HL-60 (cell line): ENCODE data around the gene OR13C9.

Source experiments
- DNase-seq, 2 experiments: peaks; one replicate each; pipeline ENCODE4 v3.0.0-alpha.2; 2010 to 2020; ENCODE audit warnings: low read depth in 1 of 2, low spot score in 1 of 2
- H3K27ac ChIP-seq: fragments of 250-450 bp; sonication (Bioruptor Pico); replicated peaks from 2 replicates; pipeline ENCODE4 v1.5.1; 2020; ENCODE audit warnings: mild to moderate bottlenecking, moderate library complexity
- H3K27me3 ChIP-seq: fragments of 250-450 bp; sonication (Bioruptor Pico); 2 replicates; pipeline ENCODE4 v1.5.1; 2021; ENCODE audit warnings: mild to moderate bottlenecking, moderate library complexity; ENCODE audit not compliant: insufficient read depth, poor library complexity, severe bottlenecking
- H3K4me3 ChIP-seq: replicated peaks from 2 replicates; pipeline ENCODE4 v1.5.1; 2011; ENCODE audit warnings: mild to moderate bottlenecking, control low read depth, low read length; ENCODE audit not compliant: insufficient read depth
- GABPA ChIP-seq: IDR thresholded peaks from 2 replicates; pipeline ENCODE4 v1.6.1; 2012; ENCODE audit warnings: low read depth
- POLR2AphosphoS5 ChIP-seq: IDR thresholded peaks from 2 replicates; pipeline ENCODE4 v1.6.1; 2012; ENCODE audit warnings: low read depth
- SPI1 ChIP-seq: IDR thresholded peaks from 2 replicates; pipeline ENCODE4 v1.6.1; 2012; ENCODE audit warnings: low read depth, mild to moderate bottlenecking, borderline replicate concordance
- TF ChIP-seq, protein P1 (sequence below): IDR thresholded peaks from 2 replicates; pipeline ENCODE4 v1.6.1; 2012; ENCODE audit warnings: low read depth; ENCODE audit not compliant: insufficient replicate concordance
- TF ChIP-seq, protein P2 (sequence below): IDR thresholded peaks from one replicate; pipeline ENCODE4 v1.5.1; 2011; ENCODE audit warnings: low read length, control low read depth, inconsistent platforms; ENCODE audit not compliant: insufficient read depth

Gene OR13C9

DNA sequence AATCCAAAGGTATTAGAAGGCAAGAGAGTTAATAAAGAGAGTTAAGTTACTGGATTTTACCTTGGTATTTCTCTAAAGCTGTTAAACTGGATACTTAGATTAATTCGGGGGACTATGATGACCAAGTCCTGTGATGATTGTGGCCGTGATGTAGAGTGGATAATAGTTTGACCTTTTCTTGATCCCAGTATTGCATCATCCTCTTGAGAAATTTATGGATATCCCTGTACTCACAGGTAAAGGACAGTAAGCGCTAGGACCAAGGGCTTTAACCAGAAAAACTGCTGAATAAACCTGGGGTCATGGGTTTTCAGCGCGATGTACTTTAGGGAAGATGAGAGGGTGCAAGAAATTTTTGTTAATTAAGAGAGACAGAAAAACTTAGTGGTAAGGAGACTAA, 40.7 kb downstream of the OR13C9 start:
- TF ChIP-seq GABPA (no peak), SPI1 (no peak)
- H3K27ac ChIP-seq = no peak overlapping the region
- H3K4me3 ChIP-seq = no peak overlapping the region
- DNase-seq = no peak
- no peaks in the 10 kb centered on the region for H3K27me3 ChIP-seq

GRCh38 chr9:104575456-104575855, 42.5 kb downstream of the OR13C9 start:
- H3K4me3 ChIP-seq = no peak overlapping the region
- H3K27me3 ChIP-seq = no peaks in the 10 kb centered on the region
- no peak for TF ChIP-seq POLR2AphosphoS5
- TF ChIP-seq GABPA = no peak
- TF ChIP-seq, protein P1, sequence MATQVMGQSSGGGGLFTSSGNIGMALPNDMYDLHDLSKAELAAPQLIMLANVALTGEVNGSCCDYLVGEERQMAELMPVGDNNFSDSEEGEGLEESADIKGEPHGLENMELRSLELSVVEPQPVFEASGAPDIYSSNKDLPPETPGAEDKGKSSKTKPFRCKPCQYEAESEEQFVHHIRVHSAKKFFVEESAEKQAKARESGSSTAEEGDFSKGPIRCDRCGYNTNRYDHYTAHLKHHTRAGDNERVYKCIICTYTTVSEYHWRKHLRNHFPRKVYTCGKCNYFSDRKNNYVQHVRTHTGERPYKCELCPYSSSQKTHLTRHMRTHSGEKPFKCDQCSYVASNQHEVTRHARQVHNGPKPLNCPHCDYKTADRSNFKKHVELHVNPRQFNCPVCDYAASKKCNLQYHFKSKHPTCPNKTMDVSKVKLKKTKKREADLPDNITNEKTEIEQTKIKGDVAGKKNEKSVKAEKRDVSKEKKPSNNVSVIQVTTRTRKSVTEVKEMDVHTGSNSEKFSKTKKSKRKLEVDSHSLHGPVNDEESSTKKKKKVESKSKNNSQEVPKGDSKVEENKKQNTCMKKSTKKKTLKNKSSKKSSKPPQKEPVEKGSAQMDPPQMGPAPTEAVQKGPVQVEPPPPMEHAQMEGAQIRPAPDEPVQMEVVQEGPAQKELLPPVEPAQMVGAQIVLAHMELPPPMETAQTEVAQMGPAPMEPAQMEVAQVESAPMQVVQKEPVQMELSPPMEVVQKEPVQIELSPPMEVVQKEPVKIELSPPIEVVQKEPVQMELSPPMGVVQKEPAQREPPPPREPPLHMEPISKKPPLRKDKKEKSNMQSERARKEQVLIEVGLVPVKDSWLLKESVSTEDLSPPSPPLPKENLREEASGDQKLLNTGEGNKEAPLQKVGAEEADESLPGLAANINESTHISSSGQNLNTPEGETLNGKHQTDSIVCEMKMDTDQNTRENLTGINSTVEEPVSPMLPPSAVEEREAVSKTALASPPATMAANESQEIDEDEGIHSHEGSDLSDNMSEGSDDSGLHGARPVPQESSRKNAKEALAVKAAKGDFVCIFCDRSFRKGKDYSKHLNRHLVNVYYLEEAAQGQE = no peak
- TF ChIP-seq, protein P2, sequence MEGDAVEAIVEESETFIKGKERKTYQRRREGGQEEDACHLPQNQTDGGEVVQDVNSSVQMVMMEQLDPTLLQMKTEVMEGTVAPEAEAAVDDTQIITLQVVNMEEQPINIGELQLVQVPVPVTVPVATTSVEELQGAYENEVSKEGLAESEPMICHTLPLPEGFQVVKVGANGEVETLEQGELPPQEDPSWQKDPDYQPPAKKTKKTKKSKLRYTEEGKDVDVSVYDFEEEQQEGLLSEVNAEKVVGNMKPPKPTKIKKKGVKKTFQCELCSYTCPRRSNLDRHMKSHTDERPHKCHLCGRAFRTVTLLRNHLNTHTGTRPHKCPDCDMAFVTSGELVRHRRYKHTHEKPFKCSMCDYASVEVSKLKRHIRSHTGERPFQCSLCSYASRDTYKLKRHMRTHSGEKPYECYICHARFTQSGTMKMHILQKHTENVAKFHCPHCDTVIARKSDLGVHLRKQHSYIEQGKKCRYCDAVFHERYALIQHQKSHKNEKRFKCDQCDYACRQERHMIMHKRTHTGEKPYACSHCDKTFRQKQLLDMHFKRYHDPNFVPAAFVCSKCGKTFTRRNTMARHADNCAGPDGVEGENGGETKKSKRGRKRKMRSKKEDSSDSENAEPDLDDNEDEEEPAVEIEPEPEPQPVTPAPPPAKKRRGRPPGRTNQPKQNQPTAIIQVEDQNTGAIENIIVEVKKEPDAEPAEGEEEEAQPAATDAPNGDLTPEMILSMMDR = no peak
- TF ChIP-seq SPI1 = no peak
- no peak overlapping the region for H3K27ac ChIP-seq
- no peak for DNase-seq

GRCh38 chr9:104572612-104573011, 45.4 kb downstream of the OR13C9 start:
- no peak for DNase-seq
- H3K27ac ChIP-seq = no peak overlapping the region
- TF ChIP-seq SPI1 (no peak), GABPA (no peak)
- TF ChIP-seq, protein P1 = no peak
- TF ChIP-seq, protein P2 = no peak
- H3K27me3 ChIP-seq = no peaks in the 10 kb centered on the region
- H3K4me3 ChIP-seq = no peak overlapping the region

DNA sequence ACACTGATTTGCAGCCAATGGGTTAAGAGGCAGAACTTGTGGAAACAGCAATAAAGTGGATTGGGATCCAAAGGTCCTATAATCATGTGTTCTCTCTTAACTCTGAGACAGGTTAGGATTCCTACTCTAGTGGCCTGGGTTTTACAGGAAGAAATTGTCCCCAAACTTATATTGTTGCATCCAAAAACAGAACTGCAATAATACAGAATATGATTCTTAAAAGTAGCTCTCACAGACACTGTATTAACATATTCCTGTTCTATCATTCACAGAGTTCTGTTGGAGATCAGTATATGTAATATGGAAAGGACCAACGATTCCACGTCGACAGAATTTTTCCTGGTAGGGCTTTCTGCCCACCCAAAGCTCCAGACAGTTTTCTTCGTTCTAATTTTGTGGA, 49.1 kb downstream of the OR13C9 start, which contains the start of gene OR13C8:
Gene OR13C8 (plus strand): TSS at position 301 of the 400 bp plus-strand sequence. CDS start 0 bp downstream, at position 301.
- DNase-seq = no peak
- TF ChIP-seq GABPA (no peak), SPI1 (no peak), POLR2AphosphoS5 (no peak)
- TF ChIP-seq, protein P1 = no peak
- TF ChIP-seq, protein P2 = no peak
- Histone ChIP-seq H3K27ac (no peak within 1 kb of the TSS), H3K4me3 (no peak within 1 kb of the TSS), H3K27me3 (no peaks in the 10 kb centered on the region)
